HCT116 (cell line): Measurements from ENCODE around the gene TMC8. TPM values are rescaled to one million over a fixed set of nuclear protein-coding genes. Genes with fewer than 3 reads are reported as not detected.

Source experiments
- ATAC-seq: fragments of 200-7000 bp; cut with Tn5 transposase; 2 replicates; pipeline ENCODE4 v1.9.1; 2020; ENCODE audit warnings: mild to moderate bottlenecking, moderate library complexity
- BruUV-seq: library from RNA; stranded (reverse); fragments of 400-500 nt; replicated peaks from 2 replicates; lab custom pipeline; 2021; lab: Mats Ljungman, UMichigan
- CTCF ChIA-PET: fragments of 300-600 bp; sonication (Branson Sonifier 250); formaldehyde crosslinking; loops from one replicate; lab custom pipeline; 2021; ENCODE audit warnings: antibody characterized with exemption; lab: Charles Lee
- POLR2A ChIA-PET: fragments of 300-600, 350-600 bp; sonication (Branson Sonifier 250); formaldehyde crosslinking; loops from one replicate; lab custom pipeline; 2021; ENCODE audit warnings: antibody characterized with exemption; lab: Charles Lee
- RAD21 ChIA-PET, 2 experiments: fragments of 300-600 bp; sonication (Branson Sonifier 250); formaldehyde crosslinking; loops; one replicate each; lab custom pipeline; 2023; ENCODE audit warnings: low total read pairs in 2 of 2; ENCODE audit not compliant: uncharacterized antibody in 2 of 2, unreplicated experiment in 2 of 2, low non-redundant PET in 1 of 2; lab: Charles Lee
- DNase-seq: peaks from one replicate; pipeline ENCODE4 v3.0.0-alpha.2; 2010; ENCODE audit warnings: low read depth, low spot score
- H2AFZ ChIP-seq: fragments of 200-600 bp; shearing (Covaris generic), sonication (generic); 2 replicates; pipeline ENCODE4 v1.6.1; 2017; ENCODE audit warnings: low read depth, mixed run types, mixed read lengths, antibody characterized with exemption, low read length; ENCODE audit not compliant: poor library complexity, severe bottlenecking
- H3K27ac ChIP-seq: 2 replicates; pipeline ENCODE4 v1.5.1; 2012; ENCODE audit warnings: low read depth, low read length
- H3K27me3 ChIP-seq: fragments of 200-600 bp; sonication (generic); 2 replicates; pipeline ENCODE4 v1.6.1; 2016; ENCODE audit warnings: mixed run types, low read length, mixed read lengths; ENCODE audit not compliant: insufficient read depth
- H3K36me3 ChIP-seq, 2 experiments: fragments of 200-500 bp in 1 of 2; fragments of 200-600 bp in 1 of 2; sonication (Bioruptor generic) in 1 of 2; sonication (generic) in 1 of 2; 2 replicates each; pipeline versions ENCODE4 v1.5.1 to v1.6.1; 2014 to 2016; ENCODE audit warnings: low read length in 2 of 2, inconsistent platforms in 1 of 2, mixed read lengths in 1 of 2, mixed run types in 1 of 2; ENCODE audit not compliant: insufficient read depth in 2 of 2, control insufficient read depth in 1 of 2
- H3K4me1 ChIP-seq, 2 experiments: fragments of 200-600 bp in 1 of 2; sonication (generic) in 1 of 2; 2 replicates each; pipeline versions ENCODE4 v1.5.1 to v1.6.1; 2012 to 2017; ENCODE audit warnings: low read length in 2 of 2, inconsistent platforms in 1 of 2, mild to moderate bottlenecking in 1 of 2, mixed read lengths in 1 of 2, mixed run types in 1 of 2, moderate library complexity in 1 of 2; ENCODE audit not compliant: insufficient read depth in 2 of 2, control insufficient read depth in 1 of 2
- H3K4me2 ChIP-seq: fragments of 200-600 bp; sonication (generic); 2 replicates; pipeline ENCODE4 v1.6.1; 2017; ENCODE audit warnings: mixed run types, low read length, mixed read lengths
- H3K4me3 ChIP-seq, 2 experiments: fragments of 200-600 bp in 1 of 2; sonication (generic) in 1 of 2; replicated peaks in 1 of 2; 2 replicates each; pipeline ENCODE4 v1.5.1; 2011 to 2016; ENCODE audit warnings: low read length in 2 of 2, control low read depth in 1 of 2, low read depth in 1 of 2, mild to moderate bottlenecking in 1 of 2, mixed read lengths in 1 of 2, mixed run types in 1 of 2
- H3K79me2 ChIP-seq: fragments of 200-600 bp; sonication (generic); 2 replicates; pipeline ENCODE4 v1.6.1; 2017; ENCODE audit warnings: mild to moderate bottlenecking, mixed run types, low read length, moderate library complexity, mixed read lengths; ENCODE audit not compliant: insufficient read depth
- H3K9ac ChIP-seq: fragments of 200-600 bp; sonication (generic); 2 replicates; pipeline ENCODE4 v1.6.1; 2016; ENCODE audit warnings: low read length, mixed read lengths
- H3K9me2 ChIP-seq: fragments of 200-600 bp; sonication (generic), shearing (Covaris generic); 2 replicates; pipeline ENCODE4 v1.6.1; 2017; ENCODE audit warnings: mixed run types, mild to moderate bottlenecking, moderate library complexity; ENCODE audit not compliant: insufficient read depth
- H3K9me3 ChIP-seq, 2 experiments: fragments of 200-500 bp in 1 of 2; fragments of 200-600 bp in 1 of 2; sonication (Bioruptor generic) in 1 of 2; sonication (generic) in 1 of 2; 2 replicates each; pipeline ENCODE4 v1.6.1; 2014 to 2017; ENCODE audit warnings: low read length in 2 of 2, mixed read lengths in 2 of 2, inconsistent platforms in 1 of 2, low read depth in 1 of 2, mild to moderate bottlenecking in 1 of 2, mixed run types in 1 of 2, moderate library complexity in 1 of 2; ENCODE audit not compliant: control insufficient read depth in 1 of 2, insufficient read depth in 1 of 2
- H4K20me1 ChIP-seq: fragments of 200-600 bp; sonication (generic), shearing (Covaris generic); 2 replicates; pipeline ENCODE4 v1.6.1; 2017; ENCODE audit warnings: mixed run types, mild to moderate bottlenecking, moderate library complexity; ENCODE audit not compliant: insufficient read depth
- CEBPB ChIP-seq: IDR thresholded peaks from 2 replicates; pipeline ENCODE4 v1.6.1; 2012; ENCODE audit warnings: low read depth
- EGR1 ChIP-seq: IDR thresholded peaks from 2 replicates; pipeline ENCODE4 v1.6.1; 2012; ENCODE audit warnings: low read depth
- ELF1 ChIP-seq: IDR thresholded peaks from 2 replicates; pipeline ENCODE4 v1.6.1; 2012; ENCODE audit warnings: low read depth, borderline replicate concordance
- EZH2 ChIP-seq: fragments of 200-600 bp; sonication (generic); IDR thresholded peaks from 2 replicates; pipeline ENCODE4 v1.6.1; 2017; ENCODE audit warnings: antibody characterized with exemption, mixed run types
- FOSL1 ChIP-seq: IDR thresholded peaks from 2 replicates; pipeline ENCODE4 v1.6.1; 2012; ENCODE audit warnings: low read depth
- POLR2A ChIP-seq: IDR thresholded peaks from 2 replicates; pipeline ENCODE4 v1.7.0; 2011; ENCODE audit warnings: borderline replicate concordance; ENCODE audit not compliant: insufficient read depth, insufficient read length; ENCODE audit errors: extremely low read depth
- POLR2AphosphoS5 ChIP-seq: IDR thresholded peaks from 2 replicates; pipeline ENCODE4 v1.6.1; 2011; ENCODE audit warnings: mild to moderate bottlenecking, low read depth, low read length, moderate library complexity
- RAD21 ChIP-seq: IDR thresholded peaks from 2 replicates; pipeline ENCODE4 v1.6.1; 2012; ENCODE audit warnings: low read depth, mild to moderate bottlenecking
- SP1 ChIP-seq: IDR thresholded peaks from 2 replicates; pipeline ENCODE4 v1.6.1; 2012; ENCODE audit warnings: low read depth
- TCF7L2 ChIP-seq: IDR thresholded peaks from 2 replicates; pipeline ENCODE4 v1.7.0; 2011; ENCODE audit warnings: borderline replicate concordance, inconsistent platforms; ENCODE audit not compliant: insufficient read depth, insufficient read length; ENCODE audit errors: extremely low read depth
- ZFX ChIP-seq: fragments of 450-650 bp; IDR thresholded peaks from 2 replicates; pipeline ENCODE4 v1.6.1; 2017
- ZNF274 ChIP-seq: fragments of 200-500 bp; sonication (Bioruptor generic); IDR thresholded peaks from 2 replicates; pipeline ENCODE4 v1.6.1; 2014; ENCODE audit warnings: mild to moderate bottlenecking, low read depth, low read length, inconsistent platforms
- intact Hi-C: fragments of 100-400 bp; cut with micrococcal nuclease; formaldehyde crosslinking; loops from 2 replicates; pipeline ENCODE4 v1.10.0; 2022
- total RNA-seq: library from RNA; stranded (reverse); gene quantifications from one replicate; pipeline ENCODE4 v1.2.1, GENCODE V29; 2021; ENCODE audit not compliant: unreplicated experiment
- TF ChIP-seq, protein P1 (sequence below), 3 experiments: fragments of 200-600 bp in 1 of 3; sonication (generic) in 1 of 3; IDR thresholded peaks in 2 of 3; conservative IDR thresholded peaks in 1 of 3; 2 replicates each; pipeline ENCODE4 v1.5.1; 2012 to 2017; ENCODE audit warnings: low read depth in 2 of 3, low read length in 2 of 3, antibody characterized with exemption in 1 of 3, borderline replicate concordance in 1 of 3, control low read depth in 1 of 3, mild to moderate bottlenecking in 1 of 3, mixed read lengths in 1 of 3, mixed run types in 1 of 3, moderate library complexity in 1 of 3; ENCODE audit not compliant: insufficient read depth in 1 of 3

The TMC8 gene
- total RNA-seq, 1 experiment from 2014 or later = 7.8 TPM

DNA sequence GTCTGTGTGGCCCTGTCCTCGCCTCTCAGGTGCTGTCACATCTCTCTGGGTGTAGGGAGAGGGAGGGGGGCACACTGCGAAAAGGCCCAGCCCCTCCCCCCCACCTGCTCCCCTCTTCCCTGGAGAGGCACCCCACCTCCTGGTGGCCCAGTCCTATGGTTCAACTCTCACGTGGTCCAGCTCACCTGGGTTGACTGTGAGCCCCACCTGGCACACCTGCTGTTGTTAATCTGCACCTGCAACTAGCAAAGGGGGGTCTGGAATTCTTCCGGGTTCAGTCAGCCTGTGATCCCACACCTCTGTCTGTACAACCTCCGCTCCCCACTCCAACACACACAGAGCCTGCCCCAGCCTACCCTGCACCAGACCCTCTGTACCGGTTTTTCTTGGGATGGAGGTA, 35.8 kb downstream of the TMC8 start:
- H2AFZ ChIP-seq = no peak overlapping the region
- no TSS peak for BruUV-seq
- H3K4me1 ChIP-seq = peaks cover 22 to 41% of the 10 kb centered on the region in 2 experiments; a peak in 3 of 4 replicates
- no peak overlapping the region for H3K4me2 ChIP-seq
- no peaks in the 10 kb centered on the region for H3K9me3 ChIP-seq
- RAD21 ChIA-PET = no interaction called here
- POLR2A ChIA-PET = interaction anchor here (1.6 kb wide), 1 partner anchor 20 kb away, joined by 3 read pairs; the partner anchor contains the start of genes AFMID and TK1
- no peak for ATAC-seq
- H3K79me2 ChIP-seq = peaks cover 27% of the 10 kb centered on the region
- H3K9ac ChIP-seq = no peak overlapping the region
- DNase-seq = no peak
- CTCF ChIA-PET = interaction anchor here (1.6 kb wide), 1 partner anchor 85 kb away, joined by 4 read pairs; no protein-coding TSS in a partner anchor
- peaks cover 4 to 6% of the 10 kb centered on the region in 2 experiments; a peak in 3 of 4 replicates for H3K36me3 ChIP-seq
- no peak overlapping the region for H3K4me3 ChIP-seq
- H3K9me2 ChIP-seq = no peaks in the 10 kb centered on the region
- no peaks in the 10 kb centered on the region for H3K27me3 ChIP-seq
- intact Hi-C loops = loop anchor here (5.0 kb wide), 1 partner anchor 811 kb away; the partner anchor contains the start of gene LGALS3BP
- H4K20me1 ChIP-seq = peaks cover 5% of the 10 kb centered on the region; the same call in 1 of the 2 replicates
- TF ChIP-seq POLR2AphosphoS5 (no peak), TCF7L2 (no peak), CEBPB (no peak), ELF1 (no peak), ZFX (no peak), POLR2A (no peak), EGR1 (no peak), EZH2 (no peak), RAD21 (no peak; the same call in 1 of the 2 replicates), FOSL1 (no peak), SP1 (no peak), ZNF274 (no peak)
- TF ChIP-seq, protein P1, sequence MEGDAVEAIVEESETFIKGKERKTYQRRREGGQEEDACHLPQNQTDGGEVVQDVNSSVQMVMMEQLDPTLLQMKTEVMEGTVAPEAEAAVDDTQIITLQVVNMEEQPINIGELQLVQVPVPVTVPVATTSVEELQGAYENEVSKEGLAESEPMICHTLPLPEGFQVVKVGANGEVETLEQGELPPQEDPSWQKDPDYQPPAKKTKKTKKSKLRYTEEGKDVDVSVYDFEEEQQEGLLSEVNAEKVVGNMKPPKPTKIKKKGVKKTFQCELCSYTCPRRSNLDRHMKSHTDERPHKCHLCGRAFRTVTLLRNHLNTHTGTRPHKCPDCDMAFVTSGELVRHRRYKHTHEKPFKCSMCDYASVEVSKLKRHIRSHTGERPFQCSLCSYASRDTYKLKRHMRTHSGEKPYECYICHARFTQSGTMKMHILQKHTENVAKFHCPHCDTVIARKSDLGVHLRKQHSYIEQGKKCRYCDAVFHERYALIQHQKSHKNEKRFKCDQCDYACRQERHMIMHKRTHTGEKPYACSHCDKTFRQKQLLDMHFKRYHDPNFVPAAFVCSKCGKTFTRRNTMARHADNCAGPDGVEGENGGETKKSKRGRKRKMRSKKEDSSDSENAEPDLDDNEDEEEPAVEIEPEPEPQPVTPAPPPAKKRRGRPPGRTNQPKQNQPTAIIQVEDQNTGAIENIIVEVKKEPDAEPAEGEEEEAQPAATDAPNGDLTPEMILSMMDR (IDR thresholded peaks at IDR 0.05 in 2 of 3, conservative IDR thresholded peaks at IDR 0.05 in 1 of 3; ENCODE audit: borderline replicate concordance in 1 of 3, insufficient read depth in 1 of 3, low read depth in 2 of 3, low read length in 2 of 3) = no peak
- no peak overlapping the region for H3K27ac ChIP-seq
